Endothelial cell of umbilical vein (primary cell): ENCODE data around the gene SLCO3A1.

Experiments
- EZH2 ChIP-seq: IDR thresholded peaks from 2 replicates; pipeline ENCODE4 v1.6.1; 2012; ENCODE audit warnings: borderline replicate concordance, low read depth, mild to moderate bottlenecking, moderate library complexity, low read length, inconsistent platforms; ENCODE audit not compliant: severe bottlenecking
- GATA2 ChIP-seq: IDR thresholded peaks from 2 replicates; pipeline ENCODE4 v1.7.0; 2011; ENCODE audit warnings: low read depth, mild to moderate bottlenecking, moderate library complexity, mixed read lengths, low read length; ENCODE audit not compliant: insufficient read length, insufficient read depth
- POLR2A ChIP-seq: IDR thresholded peaks from 2 replicates; pipeline ENCODE4 v1.6.1; 2012; ENCODE audit warnings: low read depth, mild to moderate bottlenecking, control low read depth, low read length
- TF ChIP-seq, protein P1 (sequence below), 2 donors: IDR thresholded peaks; 1 replicate in 1 of 2; 2 replicates in 1 of 2; pipeline ENCODE4 v1.5.1; 2011; ENCODE audit warnings: low read length in 2 of 2, mild to moderate bottlenecking in 2 of 2, moderate library complexity in 2 of 2, control low read depth in 1 of 2, inconsistent platforms in 1 of 2, low read depth in 1 of 2; ENCODE audit not compliant: insufficient read depth in 1 of 2; ENCODE audit errors: extremely low read depth in 1 of 2
- TF ChIP-seq, protein P2 (sequence below): IDR thresholded peaks from 2 replicates; pipeline ENCODE4 v1.6.1; 2011; ENCODE audit not compliant: insufficient read depth, insufficient read length

DNA sequence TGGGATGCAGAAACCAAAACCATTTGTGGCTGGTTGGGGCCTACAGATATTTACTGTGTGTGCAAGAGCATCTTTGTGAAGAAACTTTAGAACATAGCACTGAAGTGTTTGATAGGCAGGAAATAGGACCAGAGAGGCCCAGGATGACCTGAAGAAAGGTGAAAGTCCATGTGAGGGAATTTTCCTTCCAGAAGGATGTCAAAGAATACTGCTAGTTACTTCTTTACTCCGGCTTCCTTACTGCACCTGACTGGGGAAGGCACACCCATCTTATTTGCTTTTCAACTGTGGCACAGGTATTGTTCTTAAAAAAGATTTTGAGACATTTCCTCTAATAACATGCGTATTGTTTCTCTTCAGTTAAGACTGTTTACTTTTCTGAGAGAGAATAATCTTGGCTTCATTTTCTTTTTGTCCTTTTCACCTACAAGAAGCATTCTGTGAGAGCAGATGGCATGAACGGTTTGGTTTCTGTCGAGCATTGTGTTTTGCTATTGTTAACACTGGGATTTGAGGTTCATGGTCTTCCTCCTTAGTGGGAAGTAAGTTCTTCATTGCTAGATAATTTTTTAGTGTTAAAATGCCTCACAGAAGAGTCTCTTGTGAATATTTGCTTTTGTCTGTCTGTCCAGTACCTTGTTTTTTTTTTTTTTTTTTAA, 71.5 kb downstream of the SLCO3A1 start:
- TF ChIP-seq, protein P1, sequence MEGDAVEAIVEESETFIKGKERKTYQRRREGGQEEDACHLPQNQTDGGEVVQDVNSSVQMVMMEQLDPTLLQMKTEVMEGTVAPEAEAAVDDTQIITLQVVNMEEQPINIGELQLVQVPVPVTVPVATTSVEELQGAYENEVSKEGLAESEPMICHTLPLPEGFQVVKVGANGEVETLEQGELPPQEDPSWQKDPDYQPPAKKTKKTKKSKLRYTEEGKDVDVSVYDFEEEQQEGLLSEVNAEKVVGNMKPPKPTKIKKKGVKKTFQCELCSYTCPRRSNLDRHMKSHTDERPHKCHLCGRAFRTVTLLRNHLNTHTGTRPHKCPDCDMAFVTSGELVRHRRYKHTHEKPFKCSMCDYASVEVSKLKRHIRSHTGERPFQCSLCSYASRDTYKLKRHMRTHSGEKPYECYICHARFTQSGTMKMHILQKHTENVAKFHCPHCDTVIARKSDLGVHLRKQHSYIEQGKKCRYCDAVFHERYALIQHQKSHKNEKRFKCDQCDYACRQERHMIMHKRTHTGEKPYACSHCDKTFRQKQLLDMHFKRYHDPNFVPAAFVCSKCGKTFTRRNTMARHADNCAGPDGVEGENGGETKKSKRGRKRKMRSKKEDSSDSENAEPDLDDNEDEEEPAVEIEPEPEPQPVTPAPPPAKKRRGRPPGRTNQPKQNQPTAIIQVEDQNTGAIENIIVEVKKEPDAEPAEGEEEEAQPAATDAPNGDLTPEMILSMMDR (IDR thresholded peaks at IDR 0.05; ENCODE audit: extremely low read depth in 1 of 2, insufficient read depth in 1 of 2, low read depth in 1 of 2, low read length in 2 of 2) = no peak
- TF ChIP-seq POLR2A = no peak
- TF ChIP-seq EZH2 = no peak
- TF ChIP-seq, protein P2, sequence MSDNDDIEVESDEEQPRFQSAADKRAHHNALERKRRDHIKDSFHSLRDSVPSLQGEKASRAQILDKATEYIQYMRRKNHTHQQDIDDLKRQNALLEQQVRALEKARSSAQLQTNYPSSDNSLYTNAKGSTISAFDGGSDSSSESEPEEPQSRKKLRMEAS = no peak
- no peak for TF ChIP-seq GATA2
